Neural progenitor cell (in vitro differentiated cells): ENCODE data around the gene KCTD16. TPM values are rescaled to one million over a fixed set of nuclear protein-coding genes. Genes with fewer than 3 reads are reported as not detected.

Source experiments
- DNase-seq: peaks from one replicate; pipeline ENCODE4 v3.0.0-alpha.2; 2016; ENCODE audit warnings: low spot score
- H2AFZ ChIP-seq: fragments of 200-600 bp; sonication (generic); replicated peaks from 2 replicates; pipeline ENCODE4 v1.6.1; 2016; ENCODE audit warnings: antibody characterized with exemption
- H3F3A ChIP-seq: fragments of 200-600 bp; sonication (generic); 2 replicates; pipeline ENCODE4 v1.6.1; 2016; ENCODE audit warnings: antibody characterized with exemption, low read depth
- H3K27ac ChIP-seq: fragments of 200-600 bp; sonication (generic); 2 replicates; pipeline ENCODE4 v1.5.1; 2016; ENCODE audit warnings: mild to moderate bottlenecking
- H3K27me3 ChIP-seq: fragments of 200-600 bp; sonication (generic); 2 replicates; pipeline ENCODE4 v1.6.1; 2016; ENCODE audit warnings: mild to moderate bottlenecking, moderate library complexity
- H3K36me3 ChIP-seq: fragments of 200-600 bp; sonication (generic); 2 replicates; pipeline ENCODE4 v1.5.1; 2016
- H3K4me1 ChIP-seq: fragments of 200-600 bp; sonication (generic); 2 replicates; pipeline ENCODE4 v1.6.1; 2016; ENCODE audit warnings: mixed run types
- H3K4me2 ChIP-seq: fragments of 200-600 bp; sonication (generic); 2 replicates; pipeline ENCODE4 v1.6.1; 2016
- H3K4me3 ChIP-seq: fragments of 200-600 bp; sonication (generic); 2 replicates; pipeline ENCODE4 v1.5.1; 2016
- H3K79me2 ChIP-seq: fragments of 200-600 bp; sonication (generic); 2 replicates; pipeline ENCODE4 v1.6.1; 2016; ENCODE audit warnings: low read depth
- H3K9ac ChIP-seq: fragments of 200-600 bp; sonication (generic); 2 replicates; pipeline ENCODE4 v1.6.1; 2016
- H3K9me3 ChIP-seq: fragments of 200-600 bp; sonication (generic); 2 replicates; pipeline ENCODE4 v1.5.1; 2016; ENCODE audit warnings: low read depth
- H4K20me1 ChIP-seq: fragments of 200-600 bp; sonication (generic); 2 replicates; pipeline ENCODE4 v1.6.1; 2016; ENCODE audit warnings: low read depth
- H3K27ac Mint-ChIP-seq: 3 replicates; pipeline ENCODE4 v1.8.0; 2021; ENCODE audit warnings: mixed read lengths
- H3K27me3 Mint-ChIP-seq: 2 replicates; pipeline ENCODE4 v1.8.0; 2022; ENCODE audit warnings: low read depth, mild to moderate bottlenecking, inconsistent platforms, moderate library complexity, mixed read lengths; ENCODE audit not compliant: insufficient read depth
- H3K36me3 Mint-ChIP-seq: 3 replicates; pipeline ENCODE4 v1.8.0; 2021; ENCODE audit warnings: mixed read lengths
- H3K4me1 Mint-ChIP-seq: 3 replicates; pipeline ENCODE4 v1.8.0; 2021; ENCODE audit warnings: mixed read lengths
- H3K4me3 Mint-ChIP-seq: 3 replicates; pipeline ENCODE4 v1.8.0; 2021; ENCODE audit warnings: mild to moderate bottlenecking, moderate library complexity, mixed read lengths
- H3K9me3 Mint-ChIP-seq: 3 replicates; pipeline ENCODE4 v1.8.0; 2020; ENCODE audit warnings: mixed read lengths
- CTCF ChIP-seq: fragments of 200-600 bp; sonication (generic); IDR thresholded peaks from 2 replicates; pipeline ENCODE4 v1.5.1; 2017; ENCODE audit warnings: antibody characterized with exemption, mild to moderate bottlenecking
- EZH2 ChIP-seq: fragments of 200-600 bp; sonication (generic); IDR thresholded peaks from 2 replicates; pipeline ENCODE4 v1.6.1; 2017; ENCODE audit warnings: antibody characterized with exemption, mild to moderate bottlenecking, moderate library complexity
- EZH2phosphoT487 ChIP-seq: fragments of 200-600 bp; sonication (generic); IDR thresholded peaks from 2 replicates; pipeline ENCODE4 v1.6.1; 2017; ENCODE audit warnings: antibody characterized with exemption
- total RNA-seq: library from RNA; depleted of rRNA; stranded (reverse); fragments of >200 nt; gene quantifications from 2 replicates; pipeline ENCODE4 v1.2.3, GENCODE V29; 2015; ENCODE audit warnings: low replicate concordance

The KCTD16 gene
- total RNA-seq, 1 donor from 2014 or later = 1.6 TPM

GRCh38 chr5:144273232-144274027 lies 102.8 kb downstream of the KCTD16 start:
- H3K4me1 ChIP-seq = peaks cover 15% of the 10 kb centered on the region
- H3K9me3 ChIP-seq = peaks cover 5% of the 10 kb centered on the region
- TF ChIP-seq CTCF (no peak), EZH2 (no peak), EZH2phosphoT487 (no peak)
- no peak for DNase-seq
- H3K36me3 ChIP-seq = no peaks in the 10 kb centered on the region
- no peak overlapping the region for H3K4me2 ChIP-seq
- Mint-ChIP-seq H3K4me3 (no peak overlapping the region), H3K9me3 (peaks cover 25% of the 10 kb centered on the region), H3K27ac (no peak overlapping the region), H3K27me3 (peaks cover 2% of the 10 kb centered on the region), H3K4me1 (peaks cover 15% of the 10 kb centered on the region), H3K36me3 (no peaks in the 10 kb centered on the region)
- no peak overlapping the region for H3K4me3 ChIP-seq
- H3K27ac ChIP-seq = no peak overlapping the region
- no peak overlapping the region for H3K9ac ChIP-seq
- no peaks in the 10 kb centered on the region for H3F3A ChIP-seq
- no peaks in the 10 kb centered on the region for H3K79me2 ChIP-seq
- no peaks in the 10 kb centered on the region for H4K20me1 ChIP-seq
- no peak overlapping the region for H2AFZ ChIP-seq
- no peaks in the 10 kb centered on the region for H3K27me3 ChIP-seq

- Histone ChIP-seq H3K27ac (no peak overlapping the region), H3K27me3 (no peaks in the 10 kb centered on the region), H3K9me3 (peaks cover 2% of the 10 kb centered on the region), H3K4me2 (peak overlapping the region; percentile 45), H3F3A (no peaks in the 10 kb centered on the region), H2AFZ (peak overlapping the region; percentile 52), H3K36me3 (no peaks in the 10 kb centered on the region), H4K20me1 (no peaks in the 10 kb centered on the region), H3K4me1 (peaks cover 15% of the 10 kb centered on the region), H3K4me3 (no peak overlapping the region), H3K9ac (no peak overlapping the region), H3K79me2 (no peaks in the 10 kb centered on the region)
- no peaks in the 10 kb centered on the region for H3K36me3 Mint-ChIP-seq
- peaks cover 15% of the 10 kb centered on the region for H3K4me1 Mint-ChIP-seq
- TF ChIP-seq EZH2 (no peak), CTCF (no peak), EZH2phosphoT487 (no peak)
- DNase-seq = peak; percentile 56
- H3K9me3 Mint-ChIP-seq = peaks cover 15% of the 10 kb centered on the region
- H3K27me3 Mint-ChIP-seq = peaks cover 2% of the 10 kb centered on the region
- no peak overlapping the region for H3K4me3 Mint-ChIP-seq
- peak overlapping the region; percentile 92 for H3K27ac Mint-ChIP-seq
Measured at GRCh38 chr5:144275329-144275728, 104.7 kb downstream of the KCTD16 start.

- no peak for DNase-seq
- Histone ChIP-seq H3F3A (no peaks in the 10 kb centered on the region), H3K4me2 (no peak overlapping the region), H3K27ac (no peak overlapping the region), H3K27me3 (no peaks in the 10 kb centered on the region), H3K4me3 (no peak overlapping the region), H3K79me2 (no peaks in the 10 kb centered on the region), H3K4me1 (peaks cover 15% of the 10 kb centered on the region), H2AFZ (no peak overlapping the region), H3K9me3 (no peaks in the 10 kb centered on the region), H4K20me1 (no peaks in the 10 kb centered on the region), H3K36me3 (no peaks in the 10 kb centered on the region), H3K9ac (no peak overlapping the region)
- Mint-ChIP-seq H3K4me3 (no peak overlapping the region), H3K27ac (no peak overlapping the region), H3K9me3 (peaks cover 15% of the 10 kb centered on the region), H3K36me3 (no peaks in the 10 kb centered on the region), H3K4me1 (peaks cover 15% of the 10 kb centered on the region), H3K27me3 (peaks cover 2% of the 10 kb centered on the region)
- no peak for TF ChIP-seq EZH2phosphoT487
- TF ChIP-seq CTCF = no peak
- no peak for TF ChIP-seq EZH2
Measured at GRCh38 chr5:144276034-144276822, 105.6 kb downstream of the KCTD16 start.
